GM13977 (cell line): ENCODE measurements around the gene MBNL1.

Experiments used
- DNase-seq: peaks from one replicate; pipeline ENCODE4 v3.0.0; 2012; ENCODE audit warnings: low spot score
- CTCF ChIP-seq: IDR thresholded peaks from 2 replicates; pipeline ENCODE4 v1.5.1; 2012; ENCODE audit warnings: mild to moderate bottlenecking, control low read depth; ENCODE audit not compliant: insufficient read depth; ENCODE audit errors: extremely low read depth, missing control alignments
- in situ Hi-C: fragments of 300-500 bp; cut with MboI; formaldehyde crosslinking; loops from one replicate; pipeline ENCODE4 v1.12.0; 2022; ENCODE audit warnings: low sequenced_read_pairs, low pct_unique_long_range_greater_than_20kb, mixed read lengths, inconsistent platforms; ENCODE audit not compliant: unreplicated experiment

Gene MBNL1

GRCh38 chr3:152235709-152236298, 32.9 kb upstream of the MBNL1 start:
- no peak for DNase-seq

GRCh38 chr3:152236716-152237115, 32.0 kb upstream of the MBNL1 start:
- TF ChIP-seq CTCF: no peak
- no peak for DNase-seq
- in situ Hi-C loops: no loop called here

More at GRCh38 chr3:152235709-152236298, 32.9 kb upstream of the MBNL1 start:
- TF ChIP-seq CTCF: no peak
- in situ Hi-C loops: no loop called here

- in situ Hi-C loops: no loop called here
- DNase-seq: no peak
- no peak for TF ChIP-seq CTCF
Measured at GRCh38 chr3:152241142-152242017, 27.3 kb upstream of the MBNL1 start.

GRCh38 chr3:152243301-152243711, 25.4 kb upstream of the MBNL1 start:
- in situ Hi-C loops: no loop called here
- DNase-seq: no peak
- no peak for TF ChIP-seq CTCF

GRCh38 chr3:152243721-152244516, 24.8 kb upstream of the MBNL1 start:
- in situ Hi-C loops: no loop called here
- TF ChIP-seq CTCF: no peak
- no peak for DNase-seq

- in situ Hi-C loops: no loop called here
- no peak for TF ChIP-seq CTCF
- no peak for DNase-seq
Measured at GRCh38 chr3:152244517-152244888, 24.2 kb upstream of the MBNL1 start.
